Measurements from ENCODE around the gene RAPGEF1. TPM values are rescaled to one million over a fixed set of nuclear protein-coding genes. Genes with fewer than 3 reads are reported as not detected.
"Not testable (repeated sequence)": the region's sequence is repeated elsewhere in the genome, so short reads cannot be mapped to it uniquely, and the experiment has no call there.

Gene RAPGEF1
- total RNA-seq, 1 experiment from 2014 or later, result 22.5 TPM

DNA sequence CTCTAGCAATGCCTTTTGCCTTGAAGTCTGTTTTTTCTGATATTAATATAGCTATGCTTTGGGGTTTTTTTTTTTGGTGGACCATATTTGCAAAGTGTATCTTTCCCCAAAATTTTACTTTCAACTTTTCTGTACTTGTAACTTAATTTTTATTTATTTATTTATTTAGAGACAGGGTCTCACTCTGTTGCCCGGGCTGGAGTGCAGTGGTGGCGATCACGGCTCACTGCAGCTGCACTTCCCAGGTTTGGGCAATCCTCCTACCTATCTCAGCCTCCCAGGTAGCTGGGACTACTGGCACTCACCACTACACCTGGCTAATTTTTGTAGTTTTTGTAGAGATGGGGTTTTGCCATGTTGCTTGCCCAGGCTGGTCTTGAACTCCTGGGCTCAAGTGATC lies 173.7 kb downstream of the RAPGEF1 start:
- no peak for DNase-seq (ENCODE audit: low read depth)

DNA sequence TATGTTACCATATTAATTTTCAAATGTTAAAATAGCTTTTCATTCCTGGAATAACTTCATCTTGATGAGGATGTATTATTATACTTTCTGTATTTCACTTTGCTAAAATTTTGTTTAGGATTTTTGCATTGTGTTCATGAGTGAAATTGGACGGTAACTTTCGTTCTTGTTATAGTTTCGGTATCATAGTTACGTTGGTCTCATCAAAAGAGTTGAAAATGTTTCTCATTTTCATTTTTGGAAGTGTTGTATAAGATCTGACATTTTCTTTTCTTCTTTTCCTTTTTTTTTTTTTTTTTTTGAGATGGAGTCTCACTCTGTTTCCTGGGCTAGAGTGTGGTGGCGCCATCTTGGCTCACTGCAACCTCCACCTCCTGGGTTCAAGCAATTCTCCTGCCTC lies 174.5 kb downstream of the RAPGEF1 start:
- DNase-seq (ENCODE audit: low read depth), result no peak

DNA sequence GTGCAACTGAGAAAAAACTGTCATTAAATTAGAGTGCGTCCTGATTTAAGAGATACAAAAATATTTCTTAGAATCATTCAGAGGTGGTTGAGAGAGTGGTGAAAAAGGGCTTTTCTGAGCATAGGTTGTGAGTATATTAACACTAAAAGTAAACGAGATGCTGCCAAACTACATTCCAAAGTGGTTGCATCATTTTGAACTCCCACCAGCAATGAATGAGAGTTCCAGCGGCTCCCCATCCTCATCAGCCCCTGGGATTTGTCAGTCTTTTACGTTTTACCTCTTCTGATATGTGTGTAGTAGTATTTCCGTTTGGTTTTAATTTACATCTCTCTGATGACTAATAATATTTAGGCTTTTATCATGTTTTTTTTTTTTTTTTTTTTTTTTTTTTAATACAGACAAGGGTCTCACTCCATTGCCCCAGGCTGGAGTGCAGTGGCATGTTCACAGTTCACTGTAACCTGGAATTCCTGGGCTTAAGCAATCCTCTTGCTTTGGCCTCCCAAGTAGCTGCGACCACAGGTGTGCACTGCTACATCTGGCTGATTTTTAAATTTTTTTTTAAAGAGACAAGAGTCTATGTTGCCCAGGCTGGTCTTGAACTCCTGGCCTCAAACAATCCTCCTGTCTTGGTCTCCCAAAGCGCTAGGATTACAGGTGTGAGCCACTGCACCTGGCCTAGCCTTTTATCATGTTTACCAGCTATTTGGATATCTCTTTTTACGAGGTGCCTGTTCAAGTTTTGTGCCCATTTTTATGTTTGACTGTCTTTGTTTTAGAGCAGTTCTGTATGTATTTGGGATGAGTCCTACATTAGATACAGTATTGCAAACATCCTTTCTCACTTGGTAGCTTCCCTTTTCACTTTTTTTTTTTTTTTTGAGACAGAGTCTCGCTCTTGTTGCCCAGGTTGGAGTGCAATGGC lies 177.6 kb downstream of the RAPGEF1 start:
- peak; percentile 24 for DNase-seq (ENCODE audit: low read depth)

DNA sequence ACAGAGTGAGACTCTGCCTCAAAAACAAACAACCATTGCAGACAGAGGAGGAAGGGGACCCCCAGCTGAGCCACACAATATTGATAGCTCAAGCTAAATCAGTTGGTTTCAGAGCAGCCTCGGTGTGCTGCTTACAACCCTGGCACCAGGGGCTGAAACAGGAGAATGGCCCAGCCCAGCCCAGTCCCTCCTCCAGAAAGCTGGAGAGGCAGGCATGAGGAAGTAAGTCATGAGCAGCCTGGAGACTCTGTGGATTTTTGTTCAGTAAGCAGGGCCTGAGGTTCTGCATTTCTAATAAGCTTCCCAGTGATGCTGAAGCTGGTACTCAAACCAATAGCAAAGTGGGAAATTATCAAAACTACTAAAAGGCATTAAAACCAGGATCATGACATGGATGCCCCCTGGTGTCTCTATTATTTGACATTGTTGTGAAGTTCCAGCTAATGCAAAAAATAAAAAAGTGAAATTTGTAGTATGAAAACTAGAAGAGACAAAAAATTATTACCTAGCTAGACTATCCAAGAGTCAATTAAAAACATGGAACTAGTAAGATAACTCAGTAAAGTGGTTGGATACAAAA lies 180.4 kb downstream of the RAPGEF1 start:
- DNase-seq (ENCODE audit: low read depth), result no peak

DNA sequence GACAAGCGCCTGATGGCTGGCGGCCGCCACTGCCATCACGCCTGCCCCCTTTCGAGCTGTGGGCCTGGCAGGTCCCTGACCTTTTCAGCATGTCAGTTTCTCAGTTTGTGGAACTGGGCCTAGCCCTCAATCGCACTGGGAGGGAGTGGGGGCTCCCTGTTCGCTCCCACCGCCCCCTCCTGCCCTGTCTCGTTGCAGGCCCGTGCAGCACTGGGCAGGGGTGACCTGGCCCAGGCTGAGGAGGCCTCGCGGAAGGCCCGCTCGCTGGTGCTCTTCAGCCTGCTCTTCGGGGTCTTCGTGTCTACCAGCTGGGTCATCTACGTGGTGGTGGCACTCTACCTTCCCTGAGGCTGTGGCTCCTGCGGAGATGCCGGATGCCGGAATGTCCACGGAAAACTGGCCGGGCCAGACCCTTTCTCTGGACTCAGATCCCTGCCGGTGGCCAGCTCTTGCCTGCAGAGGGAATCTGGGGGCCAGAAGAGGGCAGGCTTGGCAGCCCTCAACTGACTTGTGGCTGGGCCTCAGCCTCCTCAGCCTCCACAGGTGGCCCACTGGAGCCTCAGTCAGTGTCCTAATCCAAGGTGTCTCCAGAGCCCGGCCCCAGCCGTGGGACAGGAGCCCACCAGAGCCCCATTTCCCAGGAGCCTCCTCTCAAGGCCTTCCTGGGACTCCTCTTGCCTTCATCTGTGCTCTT lies 181.9 kb downstream of the RAPGEF1 start:
- no peak for DNase-seq (ENCODE audit: low read depth)

DNA sequence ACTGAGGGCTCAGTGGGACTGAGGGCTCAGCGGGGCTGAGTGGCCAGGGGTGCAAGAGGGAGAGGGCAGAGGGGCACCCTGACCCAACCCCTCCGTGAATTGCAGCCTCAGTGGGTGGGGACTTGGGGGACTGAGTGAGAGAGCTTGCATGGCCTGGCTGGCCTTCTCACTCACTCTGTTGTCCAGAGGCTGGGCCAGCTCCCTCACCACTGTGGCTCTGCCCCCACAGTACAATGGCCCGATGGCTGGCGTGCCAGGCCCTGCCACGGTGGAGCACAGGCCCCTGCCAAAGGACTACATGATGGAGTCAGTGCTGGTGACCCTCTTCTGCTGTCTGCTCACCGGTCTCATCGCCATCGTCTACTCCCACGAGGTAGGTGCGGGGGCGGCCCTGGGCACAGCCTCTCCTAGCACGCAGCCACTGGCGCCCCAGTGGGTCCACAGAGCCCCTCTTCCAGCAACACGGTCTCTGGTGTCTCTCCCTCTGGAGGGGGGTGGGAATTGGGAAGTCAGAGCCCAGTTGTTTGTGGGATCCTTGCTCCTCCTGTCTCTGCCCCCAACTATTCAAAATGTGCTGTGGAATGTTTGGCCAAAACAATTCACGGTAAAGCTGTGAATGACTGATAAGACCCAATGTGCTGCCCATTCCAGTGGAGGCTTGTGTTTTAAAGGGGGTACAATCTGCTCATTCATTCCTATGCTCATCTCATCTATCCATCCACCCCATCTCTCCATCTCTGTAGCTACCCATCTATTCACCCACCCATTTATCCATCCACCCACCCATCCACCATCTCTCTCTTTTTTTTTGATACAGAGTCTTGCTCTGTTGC lies 183.8 kb downstream of the RAPGEF1 start:
- no peak for DNase-seq (ENCODE audit: low read depth)

- no peak for DNase-seq (ENCODE audit: low read depth)
Measured at GRCh38 chr9:131554843-131555351, 185.0 kb downstream of the RAPGEF1 start.

GRCh38 chr9:131554087-131554842 lies 185.6 kb downstream of the RAPGEF1 start:
- DNase-seq (ENCODE audit: low read depth), result no peak

- DNase-seq (ENCODE audit: low read depth), result no peak
Measured at GRCh38 chr9:131552030-131552429, 187.8 kb downstream of the RAPGEF1 start.

DNA sequence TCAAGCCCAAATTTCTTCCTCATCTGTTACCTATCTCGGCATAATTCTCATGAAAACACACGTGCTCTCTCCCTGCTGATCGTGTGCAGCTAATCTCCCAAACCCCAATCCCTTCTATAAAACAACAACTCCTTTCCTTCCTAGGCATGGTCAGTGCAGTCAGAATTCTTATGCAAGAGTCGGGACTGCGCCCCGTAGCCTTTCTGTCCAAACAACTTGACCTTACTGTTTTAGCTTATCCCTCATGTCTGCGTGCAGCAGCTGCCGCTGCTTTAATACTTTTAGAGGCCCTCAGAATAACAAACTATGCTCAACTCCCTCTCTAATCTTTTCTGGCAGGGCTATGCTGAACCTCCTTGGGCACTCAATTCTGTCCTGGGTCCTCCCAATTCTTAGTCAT lies 189.4 kb downstream of the RAPGEF1 start:
- not testable (repeated sequence) for DNase-seq (ENCODE audit: low read depth)

DNA sequence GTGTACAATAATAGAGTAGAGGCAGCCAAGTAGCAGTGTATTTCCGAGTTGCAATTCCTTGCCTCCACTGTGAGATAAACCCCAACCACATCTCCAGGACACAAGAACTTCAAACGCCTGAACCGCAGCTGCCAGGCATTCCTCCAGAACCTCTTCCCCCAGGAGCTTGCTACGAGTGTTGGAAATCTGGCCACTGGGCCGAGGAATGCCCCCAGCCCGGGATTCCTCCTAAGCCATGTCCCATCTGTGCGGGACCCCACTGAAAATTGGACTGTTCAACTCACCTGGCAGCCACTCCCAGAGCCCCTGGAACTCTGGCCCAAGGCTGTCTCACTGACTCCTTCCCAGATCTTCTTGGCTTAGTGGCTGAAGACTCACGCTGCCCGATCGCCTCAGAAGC lies 190.7 kb downstream of the RAPGEF1 start:
- not testable (repeated sequence) for DNase-seq (ENCODE audit: low read depth)

DNA sequence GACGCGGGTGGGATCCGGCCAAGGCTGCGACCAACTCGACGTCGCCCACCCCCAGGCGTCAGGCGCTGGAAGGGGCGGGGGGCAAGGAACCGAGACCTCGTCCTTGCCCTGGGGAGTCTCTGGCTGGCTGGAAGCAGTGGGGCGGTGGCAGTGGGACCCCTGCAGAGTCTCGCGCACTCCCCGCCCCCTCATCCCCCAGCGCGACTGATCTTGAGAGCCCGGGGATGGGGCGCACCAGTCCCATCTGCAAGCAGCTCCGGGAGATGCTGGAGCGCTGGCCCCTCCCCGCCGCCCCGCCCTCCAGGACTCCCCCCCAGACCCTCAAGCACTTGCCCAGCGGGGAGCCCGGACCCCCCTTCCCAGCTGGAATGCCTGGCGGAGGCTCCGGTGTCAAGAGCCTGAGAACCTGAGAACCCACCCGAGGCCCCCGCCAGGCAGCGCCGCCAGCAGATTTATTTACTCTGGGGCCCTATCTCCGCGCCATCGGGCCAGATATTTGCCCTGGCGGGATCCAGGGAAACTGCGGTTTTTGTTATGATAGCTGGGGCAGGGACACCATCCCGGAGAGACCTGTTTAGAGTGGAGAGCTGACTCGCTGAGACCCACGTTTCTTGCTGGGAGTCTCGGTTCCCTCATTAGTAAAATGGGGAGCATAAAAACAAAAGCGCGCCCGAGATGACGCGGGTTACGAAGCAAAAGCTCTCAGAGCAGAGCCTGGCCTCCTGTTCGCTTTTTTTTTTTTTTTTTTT lies 193.4 kb downstream of the RAPGEF1 start:
- no peak for DNase-seq (ENCODE audit: low read depth)

GRCh38 chr9:131545786-131546335 lies 194.0 kb downstream of the RAPGEF1 start:
- no peak for DNase-seq (ENCODE audit: low read depth)

DNA sequence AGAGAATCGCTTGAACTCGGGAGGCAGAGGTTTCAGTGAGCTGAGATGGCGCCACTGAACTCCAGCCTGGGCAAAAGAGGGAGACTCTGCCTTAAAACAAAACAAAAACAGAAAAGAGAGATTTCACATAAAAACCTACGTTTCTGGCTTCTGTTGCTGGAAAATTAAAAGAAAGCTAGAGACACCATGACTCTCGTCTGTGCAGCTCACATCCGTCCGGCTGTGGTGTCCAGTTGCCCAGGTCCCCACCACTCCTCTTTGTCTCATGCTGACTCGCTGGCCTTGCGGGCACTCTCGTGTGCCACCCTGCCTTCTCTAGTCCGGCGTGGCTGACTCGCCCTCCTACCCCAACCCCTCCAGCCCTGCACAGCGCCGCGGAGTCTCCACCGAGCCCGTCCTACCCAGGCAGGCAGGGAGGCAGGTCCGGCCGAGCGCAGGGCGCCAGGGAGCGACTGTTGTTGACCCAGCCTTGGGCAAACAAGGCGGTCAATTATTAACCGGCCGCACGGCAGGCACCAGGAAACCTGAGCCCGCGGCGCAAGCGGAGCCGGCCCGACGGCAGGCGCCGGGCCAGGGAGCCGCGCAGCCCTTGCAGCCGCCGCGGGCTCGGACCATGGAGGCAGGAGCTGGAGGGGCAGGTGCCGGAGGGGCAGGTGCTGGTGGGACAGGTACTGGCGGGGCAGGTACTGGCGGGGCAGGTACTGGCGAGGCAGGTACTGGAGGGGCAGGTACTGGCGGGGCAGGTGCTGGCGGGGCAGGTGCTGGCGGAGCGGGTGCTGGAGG lies 194.7 kb downstream of the RAPGEF1 start, which contains the start of gene PRRT1B:
Gene PRRT1B, plus strand, starts transcription at position 521 of the 783 bp plus-strand sequence. Its CDS starts 93 bp downstream, at position 614.
- no peak for DNase-seq (ENCODE audit: low read depth)

GRCh38 chr9:131543141-131543540 lies 196.7 kb downstream of the RAPGEF1 start:
- no peak for DNase-seq (ENCODE audit: low read depth)

DNA sequence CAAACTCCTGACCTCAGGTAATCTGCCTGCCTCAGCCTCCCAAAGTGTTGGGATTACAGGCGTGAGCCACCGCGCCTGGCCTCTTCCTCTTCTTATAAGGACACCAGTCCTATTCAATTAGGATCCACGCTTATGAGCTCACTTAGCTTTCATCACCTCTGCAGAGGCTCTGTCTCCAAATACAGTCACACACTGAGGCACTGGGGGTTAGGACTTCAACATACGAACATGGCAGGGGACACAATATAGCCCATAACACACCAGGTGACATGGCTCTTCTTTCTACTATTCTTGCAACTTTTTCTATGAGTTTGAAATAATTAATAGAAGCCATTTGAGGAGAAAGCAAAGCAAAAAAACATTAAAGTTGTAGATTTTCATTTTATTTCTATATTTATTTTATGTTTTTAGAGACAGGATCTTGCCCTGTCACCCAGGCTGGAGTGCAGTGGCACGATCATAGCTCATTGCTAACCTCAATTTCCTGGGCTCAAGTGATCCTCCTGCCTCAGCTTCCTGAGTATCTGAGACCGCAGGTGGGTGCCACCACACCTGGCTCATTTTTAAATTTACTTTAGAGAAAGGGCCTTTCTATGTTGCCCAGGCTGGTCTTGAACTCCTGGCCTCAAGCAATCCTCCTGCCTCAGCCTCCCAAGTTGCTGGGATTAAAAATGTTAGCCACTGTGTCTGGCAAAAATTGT lies 200.5 kb downstream of the RAPGEF1 start:
- no peak for DNase-seq (ENCODE audit: low read depth)

DNA sequence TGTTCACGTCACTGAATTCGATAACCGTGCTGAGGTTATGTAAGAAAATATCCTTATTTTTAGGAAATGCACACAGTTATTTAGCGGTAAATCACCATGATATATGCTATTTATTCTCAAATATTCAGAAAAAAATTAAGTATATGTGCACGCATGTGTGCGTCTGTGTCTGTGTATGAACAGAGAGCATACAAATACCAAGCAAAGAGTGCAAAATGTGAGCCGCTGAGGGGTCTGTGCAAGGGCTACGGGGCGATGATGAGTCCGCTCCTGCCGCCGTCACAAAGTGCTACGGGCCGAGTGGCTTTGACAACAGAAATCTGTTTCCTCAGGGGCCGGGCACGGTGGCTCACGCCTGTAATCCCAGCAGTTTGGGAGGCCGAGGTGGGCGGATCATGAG lies 201.9 kb downstream of the RAPGEF1 start:
- DNase-seq (ENCODE audit: low read depth), result no peak

Data from HT1080 (cell line).